WTC11 (cell line): ENCODE data around the gene MCF2L. TPM values are rescaled to one million over a fixed set of nuclear protein-coding genes. Genes with fewer than 3 reads are reported as not detected.

Experiments
- ATAC-seq: fragments of 200-7000 bp; cut with Tn5 transposase; 2 replicates; pipeline ENCODE4 v1.10.0; 2021; ENCODE audit warnings: mild to moderate bottlenecking, moderate library complexity
- CTCF ChIA-PET: fragments of 300-600 bp; sonication (Branson Sonifier 250); formaldehyde crosslinking; loops from one replicate; lab custom pipeline; 2021; ENCODE audit warnings: antibody characterized with exemption; lab: Charles Lee
- POLR2A ChIA-PET: fragments of 350-600 bp; sonication (Branson Sonifier 250); formaldehyde crosslinking; loops from one replicate; lab custom pipeline; 2021; ENCODE audit warnings: antibody characterized with exemption; lab: Charles Lee
- DNase-seq: peaks from one replicate; pipeline ENCODE4 v3.0.0; 2021; ENCODE audit warnings: low spot score
- H3K27ac Mint-ChIP-seq: 2 replicates; pipeline ENCODE4 v1.8.0; 2021; ENCODE audit warnings: mixed read lengths
- H3K27me3 Mint-ChIP-seq: 2 replicates; pipeline ENCODE4 v1.8.0; 2021; ENCODE audit warnings: low read depth, mild to moderate bottlenecking, moderate library complexity, mixed read lengths
- H3K36me3 Mint-ChIP-seq: 2 replicates; pipeline ENCODE4 v1.8.0; 2021; ENCODE audit warnings: mixed read lengths
- H3K4me1 Mint-ChIP-seq: 2 replicates; pipeline ENCODE4 v1.8.0; 2022; ENCODE audit warnings: mixed read lengths
- H3K4me3 Mint-ChIP-seq: 2 replicates; pipeline ENCODE4 v1.8.0; 2021; ENCODE audit warnings: mild to moderate bottlenecking, moderate library complexity, mixed read lengths
- H3K9me3 Mint-ChIP-seq: 2 replicates; pipeline ENCODE4 v1.8.0; 2021; ENCODE audit warnings: mixed read lengths
- ATF2 ChIP-seq: sonication (generic); formaldehyde crosslinking; IDR thresholded peaks from 2 replicates; pipeline ENCODE4 v1.8.1; 2022; ENCODE audit warnings: low read depth, missing genetic modification reagents, borderline replicate concordance
- ATF3 ChIP-seq: sonication (generic); formaldehyde crosslinking; conservative IDR thresholded peaks from 2 replicates; pipeline ENCODE4 v1.8.1; 2022; ENCODE audit warnings: mild to moderate bottlenecking, missing genetic modification reagents
- CBFB ChIP-seq: sonication (generic); formaldehyde crosslinking; IDR thresholded peaks from 2 replicates; pipeline ENCODE4 v1.8.1; 2022; ENCODE audit warnings: mild to moderate bottlenecking, low read depth, missing genetic modification reagents
- E2F1 ChIP-seq: sonication (generic); formaldehyde crosslinking; IDR thresholded peaks from 2 replicates; pipeline ENCODE4 v1.8.0; 2022; ENCODE audit warnings: mild to moderate bottlenecking, missing genetic modification reagents
- ERG ChIP-seq: fragments of 250-450 bp; sonication (Bioruptor Pico); IDR thresholded peaks from 2 replicates; pipeline ENCODE4 v1.8.0; 2021; ENCODE audit warnings: mild to moderate bottlenecking
- ETV6 ChIP-seq: sonication (generic); formaldehyde crosslinking; IDR thresholded peaks from 2 replicates; pipeline ENCODE4 v1.8.1; 2022; ENCODE audit warnings: mild to moderate bottlenecking, missing genetic modification reagents
- GRHL2 ChIP-seq: fragments of 250-450 bp; sonication (Bioruptor Pico); IDR thresholded peaks from 2 replicates; pipeline ENCODE4 v1.8.0; 2022; ENCODE audit warnings: mild to moderate bottlenecking, moderate library complexity; ENCODE audit not compliant: insufficient replicate concordance, severe bottlenecking
- GTF2I ChIP-seq: fragments of 250-450 bp; sonication (Bioruptor Pico); conservative IDR thresholded peaks from 2 replicates; pipeline ENCODE4 v1.4.0; 2021; ENCODE audit warnings: mild to moderate bottlenecking
- IRF2 ChIP-seq: sonication (generic); formaldehyde crosslinking; IDR thresholded peaks from 2 replicates; pipeline ENCODE4 v1.8.0; 2022; ENCODE audit warnings: low read depth, missing genetic modification reagents, borderline replicate concordance
- JUN ChIP-seq: sonication (generic); formaldehyde crosslinking; IDR thresholded peaks from 2 replicates; pipeline ENCODE4 v1.8.0; 2023; ENCODE audit warnings: mild to moderate bottlenecking, missing genetic modification reagents
- MAX ChIP-seq: sonication (generic); formaldehyde crosslinking; IDR thresholded peaks from 2 replicates; pipeline ENCODE4 v1.8.0; 2022; ENCODE audit warnings: mild to moderate bottlenecking, missing genetic modification reagents
- MLX ChIP-seq: sonication (generic); formaldehyde crosslinking; IDR thresholded peaks from 2 replicates; pipeline ENCODE4 v1.8.1; 2023; ENCODE audit warnings: mild to moderate bottlenecking, missing genetic modification reagents, moderate library complexity
- MXD4 ChIP-seq: fragments of 250-450 bp; sonication (Bioruptor Pico); IDR thresholded peaks from 2 replicates; pipeline ENCODE4 v1.8.0; 2021; ENCODE audit warnings: mild to moderate bottlenecking, moderate library complexity, borderline replicate concordance
- NR2C2 ChIP-seq: sonication (generic); formaldehyde crosslinking; IDR thresholded peaks from 2 replicates; pipeline ENCODE4 v1.8.0; 2022; ENCODE audit warnings: mild to moderate bottlenecking, missing genetic modification reagents
- NR3C1 ChIP-seq: sonication (generic); formaldehyde crosslinking; conservative IDR thresholded peaks from 2 replicates; pipeline ENCODE4 v1.8.1; 2023; ENCODE audit warnings: low read depth, mild to moderate bottlenecking, missing genetic modification reagents
- PRDM15 ChIP-seq: sonication (generic); formaldehyde crosslinking; IDR thresholded peaks from 2 replicates; pipeline ENCODE4 v1.8.0; 2022; ENCODE audit warnings: missing genetic modification reagents
- PRRX2 ChIP-seq: fragments of 250-450 bp; sonication (Bioruptor Pico); IDR thresholded peaks from 2 replicates; pipeline ENCODE4 v1.8.0; 2021; ENCODE audit warnings: mild to moderate bottlenecking
- TEAD1 ChIP-seq: sonication (generic); formaldehyde crosslinking; IDR thresholded peaks from 2 replicates; pipeline ENCODE4 v1.8.0; 2022; ENCODE audit warnings: mild to moderate bottlenecking, missing genetic modification reagents
- TEAD4 ChIP-seq: sonication (generic); formaldehyde crosslinking; IDR thresholded peaks from 2 replicates; pipeline ENCODE4 v1.8.0; 2022; ENCODE audit warnings: mild to moderate bottlenecking, missing genetic modification reagents
- USF1 ChIP-seq: sonication (generic); formaldehyde crosslinking; IDR thresholded peaks from 2 replicates; pipeline ENCODE4 v1.8.0; 2022; ENCODE audit warnings: mild to moderate bottlenecking, missing genetic modification reagents
- ZNF671 ChIP-seq: fragments of 250-450 bp; sonication (Bioruptor Pico); IDR thresholded peaks from 2 replicates; pipeline ENCODE4 v1.8.0; 2021; ENCODE audit warnings: mild to moderate bottlenecking
- total RNA-seq: library from RNA; stranded (reverse); gene quantifications from 3 replicates; pipeline ENCODE4 v1.2.3, GENCODE V29; 2021

MCF2L gene
- total RNA-seq, 1 experiment from 2014 or later: 34.8 TPM

GRCh38 chr13:112929783-112930055, 39.3 kb upstream of the MCF2L start:
- no peaks in the 10 kb centered on the region for H3K27me3 Mint-ChIP-seq
- DNase-seq (no peak), ATAC-seq (no peak)
- ChIA-PET POLR2A (no interaction called here), CTCF (interaction anchor here (1.6 to 3.6 kb wide), 2 partner anchors 14 to 100 kb away, joined by 7 to 18 read pairs; no protein-coding TSS in a partner anchor)
- H3K9me3 Mint-ChIP-seq: peaks cover 16% of the 10 kb centered on the region
- H3K4me3 Mint-ChIP-seq: no peak overlapping the region
- no peak overlapping the region for H3K27ac Mint-ChIP-seq
- peaks cover 13% of the 10 kb centered on the region for H3K36me3 Mint-ChIP-seq
- H3K4me1 Mint-ChIP-seq: peaks cover 22% of the 10 kb centered on the region
- TF ChIP-seq PRRX2 (CRISPR knock-in tag): no peak
- TF ChIP-seq TEAD4 (CRISPR knock-in tag): no peak
- TF ChIP-seq ATF2 (CRISPR knock-in tag): no peak
- TF ChIP-seq ERG (CRISPR knock-in tag): no peak
- TF ChIP-seq NR3C1 (CRISPR knock-in tag): no peak
- TF ChIP-seq GTF2I: no peak
- TF ChIP-seq MAX (CRISPR knock-in tag): no peak
- TF ChIP-seq PRDM15 (CRISPR knock-in tag): no peak
- TF ChIP-seq CBFB (CRISPR knock-in tag): no peak
- no peak for TF ChIP-seq TEAD1 (CRISPR knock-in tag)
- no peak for TF ChIP-seq ETV6 (CRISPR knock-in tag)
- TF ChIP-seq MXD4 (CRISPR knock-in tag): no peak
- no peak for TF ChIP-seq IRF2 (CRISPR knock-in tag)

GRCh38 chr13:112930192-112930591, 38.8 kb upstream of the MCF2L start:
- Mint-ChIP-seq H3K4me1 (peaks cover 22% of the 10 kb centered on the region), H3K4me3 (no peak overlapping the region), H3K27ac (no peak overlapping the region), H3K36me3 (peaks cover 13% of the 10 kb centered on the region), H3K9me3 (peaks cover 16% of the 10 kb centered on the region), H3K27me3 (no peaks in the 10 kb centered on the region)
- DNase-seq: no peak
- ATAC-seq: no peak
- POLR2A ChIA-PET: no interaction called here
- no peak for TF ChIP-seq ATF2 (CRISPR knock-in tag)
- no peak for TF ChIP-seq ZNF671 (CRISPR knock-in tag)
- TF ChIP-seq GRHL2 (CRISPR knock-in tag): no peak
- no peak for TF ChIP-seq MXD4 (CRISPR knock-in tag)
- TF ChIP-seq E2F1 (CRISPR knock-in tag): no peak
- TF ChIP-seq ATF3 (CRISPR knock-in tag): no peak
- no peak for TF ChIP-seq MAX (CRISPR knock-in tag)
- no peak for TF ChIP-seq JUN
- TF ChIP-seq NR2C2 (CRISPR knock-in tag): no peak
- no peak for TF ChIP-seq MLX (CRISPR knock-in tag)
- no peak for TF ChIP-seq USF1
- TF ChIP-seq, all 79 proteins: peak for 0
- CTCF ChIA-PET: interaction anchor here (3.6 kb wide), 1 partner anchor 13 kb away, joined by 18 read pairs; no protein-coding TSS in a partner anchor
